ENCODE results near the gene DNM3.

Gene DNM3

GRCh38 chr1:172254521-172255222 lies 413.4 kb downstream of the DNM3 start:
- no peak for DNase-seq

DNA sequence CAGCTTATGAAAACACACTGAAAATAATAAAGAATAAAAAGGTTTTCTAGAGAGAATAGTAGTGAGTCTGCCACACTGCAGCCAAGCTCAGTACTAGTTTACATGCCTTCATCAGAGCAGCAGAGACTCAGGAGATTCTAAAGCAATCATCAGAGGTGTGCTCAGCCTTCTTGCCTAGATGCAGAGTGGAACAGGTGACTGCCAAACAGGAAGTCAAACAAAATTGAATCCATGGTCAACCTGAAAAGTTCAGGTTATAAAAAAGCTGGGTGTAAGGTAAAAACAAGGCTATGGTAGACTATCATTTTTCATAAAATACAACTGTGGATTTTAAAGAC lies 413.9 kb downstream of the DNM3 start:
- no peak for DNase-seq

GRCh38 chr1:172265905-172266304 lies 424.6 kb downstream of the DNM3 start:
- DNase-seq = no peak

GRCh38 chr1:172266528-172267174 lies 425.4 kb downstream of the DNM3 start:
- DNase-seq = no peak

DNA sequence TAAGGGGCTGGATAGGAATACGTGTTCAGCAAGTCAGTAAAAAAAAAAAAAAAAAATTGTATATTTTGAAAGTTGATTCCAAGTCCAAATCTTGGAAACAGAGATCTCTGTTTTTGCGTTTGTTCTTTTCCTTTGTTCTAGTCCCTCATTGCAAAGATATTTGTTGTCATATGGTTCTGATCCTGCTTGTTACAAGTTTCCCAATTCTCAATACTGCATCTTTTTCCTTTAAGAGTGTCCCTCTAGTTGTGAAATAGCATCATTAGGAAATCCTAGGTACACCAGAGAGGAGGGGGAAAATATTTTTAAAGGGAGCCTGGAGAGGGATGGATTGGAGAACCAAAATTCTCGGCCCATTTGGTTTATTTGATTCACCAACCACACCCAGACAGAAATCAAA lies 426.9 kb downstream of the DNM3 start:
- DNase-seq = no peak

- no peak for DNase-seq
Observed at GRCh38 chr1:172269084-172269483, 427.8 kb downstream of the DNM3 start.

GRCh38 chr1:172269644-172270043 lies 428.3 kb downstream of the DNM3 start:
- no peak for DNase-seq

GRCh38 chr1:172270605-172271004 lies 429.3 kb downstream of the DNM3 start:
- no peak for DNase-seq

DNA sequence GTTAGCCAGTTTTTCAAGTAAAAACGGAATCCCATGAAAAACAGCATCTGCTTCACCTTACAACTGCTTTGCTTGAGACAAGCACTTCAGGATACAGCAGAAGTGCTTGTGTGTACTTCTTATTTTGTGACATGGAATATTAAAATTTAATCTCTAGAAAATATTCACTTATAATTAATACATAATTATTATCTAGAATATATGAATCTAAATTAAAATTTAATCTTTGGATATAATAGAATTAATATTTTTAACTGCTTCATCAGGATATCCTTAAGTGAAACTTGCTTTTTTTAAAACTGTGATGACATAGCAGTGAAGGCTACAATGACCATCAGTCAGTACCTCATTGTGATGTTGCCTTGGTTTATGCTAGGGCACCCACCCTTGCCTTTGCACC lies 430.8 kb downstream of the DNM3 start:
- no peak for DNase-seq

DNA sequence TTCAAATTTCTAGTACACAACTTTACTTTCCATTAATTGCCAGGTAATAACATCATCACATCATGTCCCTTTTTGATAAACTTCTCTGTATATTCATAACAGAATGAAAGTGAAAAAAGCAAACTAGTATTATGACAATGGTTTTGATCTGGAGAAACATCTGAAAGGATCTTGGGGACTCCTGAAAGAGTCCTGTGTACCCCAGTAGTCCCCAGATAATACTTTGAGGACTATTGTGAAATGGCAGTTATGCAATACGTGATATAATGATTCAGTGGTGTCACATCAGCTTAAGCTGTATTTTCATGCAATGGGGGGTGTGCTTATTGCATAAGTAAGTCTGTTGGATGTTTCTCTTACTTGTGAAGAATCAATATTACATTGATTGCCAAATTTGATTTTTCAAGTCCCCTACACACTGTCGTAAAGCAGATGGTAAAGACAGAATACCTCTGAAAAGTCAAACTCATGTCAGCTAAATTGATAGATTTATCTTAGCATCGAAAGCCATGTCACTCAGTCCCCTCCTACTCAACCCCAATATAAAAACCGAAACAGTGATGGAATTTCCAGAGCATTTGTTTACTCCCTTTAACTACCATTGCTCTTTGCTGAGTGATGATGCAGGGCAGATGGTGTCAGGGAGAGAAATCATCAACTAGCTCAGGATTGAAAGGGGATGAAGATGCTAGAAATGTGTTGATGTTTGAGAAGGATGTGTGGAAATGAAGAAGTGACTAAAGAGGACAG lies 432.5 kb downstream of the DNM3 start:
- no peak for DNase-seq

DNA sequence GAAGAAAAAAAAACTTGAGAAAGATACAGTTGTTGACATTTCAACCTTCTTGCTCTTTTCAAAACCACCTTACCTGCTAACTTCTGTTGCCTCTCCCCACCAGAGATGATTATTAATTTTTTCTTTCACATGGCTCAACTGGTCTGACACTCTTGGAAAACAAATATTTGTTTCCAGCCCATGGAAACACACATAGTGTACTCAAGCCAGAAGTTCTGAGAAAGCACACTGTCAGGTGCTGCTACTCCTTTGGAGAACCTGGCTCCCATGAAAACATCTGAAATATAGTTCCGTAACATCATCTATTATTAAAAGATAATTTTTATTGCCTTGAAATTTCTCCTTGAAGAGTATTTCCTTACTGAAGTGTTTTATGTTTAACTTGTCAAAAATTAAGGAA lies 434.2 kb downstream of the DNM3 start:
- no peak for DNase-seq

- DNase-seq = no peak
Observed at GRCh38 chr1:172276120-172276818, 435.0 kb downstream of the DNM3 start.

- DNase-seq = no peak
Observed at GRCh38 chr1:172277275-172277674, 436.0 kb downstream of the DNM3 start.

- no peak for DNase-seq
Observed at GRCh38 chr1:172277989-172278388, 436.7 kb downstream of the DNM3 start.

DNA sequence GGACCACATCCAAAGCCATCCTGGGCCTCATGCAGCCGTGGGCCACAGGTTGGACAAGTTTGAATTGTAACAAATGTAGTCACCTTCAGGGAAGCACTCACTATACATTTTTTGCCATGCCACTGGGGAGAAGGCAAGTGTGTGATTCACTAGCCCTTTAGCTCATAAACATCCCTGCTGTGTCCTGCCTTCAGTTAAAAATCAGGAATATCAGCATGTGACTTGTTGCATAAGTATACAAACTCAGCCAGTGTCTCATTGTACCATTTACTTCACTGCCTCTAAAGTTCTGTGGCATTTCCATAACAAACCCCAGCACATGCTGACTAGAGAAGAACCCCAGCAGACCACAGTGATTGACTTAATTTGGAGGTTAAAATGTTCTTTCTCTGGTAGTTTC lies 437.2 kb downstream of the DNM3 start:
- no peak for DNase-seq

DNA sequence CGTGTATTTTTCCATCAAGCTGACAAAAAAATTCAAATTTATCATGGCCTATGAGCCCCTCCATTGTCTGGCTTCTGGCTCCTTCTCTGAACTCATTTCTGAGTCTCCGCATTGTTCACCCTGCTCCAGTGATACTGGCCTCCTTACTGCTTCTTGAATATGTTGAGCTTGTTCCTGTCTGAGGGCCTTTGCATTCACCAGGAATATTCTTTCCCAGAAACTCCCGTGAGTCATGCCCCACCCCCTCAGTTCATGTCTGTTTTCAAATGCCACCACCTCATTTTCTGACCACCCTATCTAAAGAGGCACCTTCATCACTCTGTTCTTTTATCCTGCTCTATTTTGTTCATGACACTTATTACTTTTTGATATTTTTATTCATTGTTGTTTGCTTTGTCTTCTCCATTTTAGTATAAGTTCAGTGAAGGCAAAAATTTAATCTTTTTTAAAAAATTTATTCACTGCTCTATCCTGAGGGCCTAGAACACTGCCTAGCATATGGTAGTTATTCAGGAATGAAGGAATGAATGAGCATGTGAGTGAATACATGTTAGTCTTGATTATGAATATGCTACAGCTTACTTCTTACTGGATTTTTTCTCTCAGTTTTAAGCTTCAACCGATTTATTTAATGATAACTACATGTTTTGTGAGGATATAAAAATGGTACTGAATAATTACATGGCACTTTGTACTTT lies 438.8 kb downstream of the DNM3 start:
- DNase-seq = no peak

DNA sequence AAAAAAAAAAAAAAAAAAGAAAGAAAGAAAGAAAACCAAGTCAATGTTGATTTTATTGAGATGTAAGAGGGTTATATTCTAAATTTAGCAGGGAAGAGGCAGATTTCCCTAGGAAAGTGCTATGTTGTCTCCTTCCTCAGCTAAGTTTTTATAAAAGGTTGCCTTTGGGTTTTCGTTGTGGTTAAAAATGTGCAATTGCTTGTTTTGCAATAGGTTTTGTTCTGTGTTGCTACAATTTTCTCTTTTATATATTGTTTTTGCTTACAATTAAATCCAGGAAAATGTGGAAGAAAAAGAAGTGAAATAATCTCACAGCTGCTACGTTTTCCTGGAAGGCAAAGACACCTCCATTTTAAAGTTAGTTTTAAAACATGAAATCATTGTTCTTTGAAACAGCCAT lies 442.5 kb downstream of the DNM3 start:
- no peak for DNase-seq

DNA sequence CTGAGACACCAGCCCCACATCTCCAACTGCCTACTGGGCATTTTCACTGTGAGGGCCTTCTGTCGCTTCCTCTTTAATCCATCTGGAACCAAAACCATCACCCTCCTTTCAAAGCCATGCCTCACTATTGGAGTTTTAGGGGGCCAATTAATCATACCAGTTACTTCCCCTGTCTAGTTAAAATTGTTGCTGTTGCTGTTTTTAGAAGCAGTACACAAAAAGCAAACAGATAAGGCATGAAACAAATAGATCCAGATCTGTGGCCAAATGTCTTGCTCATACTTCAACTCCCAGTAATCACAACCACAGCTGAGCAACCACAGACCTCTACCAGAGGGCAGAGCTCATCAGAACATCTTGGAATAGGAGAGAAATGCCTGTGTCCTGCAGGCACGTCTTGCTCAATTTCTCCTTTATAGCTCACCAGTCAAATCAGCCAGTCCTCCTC lies 445.4 kb downstream of the DNM3 start:
- peak; percentile 88 for DNase-seq

- no peak for DNase-seq
Observed at GRCh38 chr1:172287208-172287607, 445.9 kb downstream of the DNM3 start.

- DNase-seq = no peak
Observed at GRCh38 chr1:172288581-172288980, 447.3 kb downstream of the DNM3 start.

DNA sequence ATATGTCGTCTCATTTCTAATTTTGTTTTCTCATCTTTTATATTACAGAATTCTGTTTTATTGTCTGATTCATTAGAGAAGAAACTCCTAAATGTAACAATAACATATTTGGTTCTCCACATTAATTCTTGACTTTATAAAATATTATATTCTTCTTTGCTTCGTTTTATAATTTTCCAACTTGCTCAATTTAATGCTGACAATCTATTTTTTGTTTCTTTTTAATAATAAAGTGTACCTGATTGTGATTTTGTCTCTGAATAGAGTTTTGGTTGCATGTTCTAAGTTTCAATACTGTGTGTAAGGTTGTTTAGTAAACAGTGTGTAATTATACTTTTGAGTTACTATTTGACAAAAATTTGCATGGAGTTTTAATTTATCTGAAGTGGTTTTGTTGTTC lies 448.1 kb downstream of the DNM3 start:
- no peak for DNase-seq

DNA sequence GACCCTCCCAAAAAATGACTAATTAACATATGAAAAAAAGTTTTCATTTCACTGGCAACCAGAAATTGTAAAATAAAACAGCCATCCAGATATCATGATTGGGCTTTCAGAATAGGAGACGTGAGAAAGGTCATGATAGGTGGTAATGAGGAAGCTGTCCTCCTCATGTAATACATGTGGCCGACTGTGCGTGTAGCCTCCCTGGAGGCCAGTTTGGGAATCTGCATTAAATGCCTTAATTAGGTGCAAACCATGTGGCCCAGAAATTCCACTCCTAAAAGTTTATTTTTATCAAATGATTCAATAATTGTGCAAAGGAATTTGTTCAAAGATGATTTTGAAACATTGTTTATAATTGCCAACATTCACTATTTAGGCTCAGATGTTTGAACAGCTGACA lies 451.5 kb downstream of the DNM3 start:
- DNase-seq = no peak

DNA sequence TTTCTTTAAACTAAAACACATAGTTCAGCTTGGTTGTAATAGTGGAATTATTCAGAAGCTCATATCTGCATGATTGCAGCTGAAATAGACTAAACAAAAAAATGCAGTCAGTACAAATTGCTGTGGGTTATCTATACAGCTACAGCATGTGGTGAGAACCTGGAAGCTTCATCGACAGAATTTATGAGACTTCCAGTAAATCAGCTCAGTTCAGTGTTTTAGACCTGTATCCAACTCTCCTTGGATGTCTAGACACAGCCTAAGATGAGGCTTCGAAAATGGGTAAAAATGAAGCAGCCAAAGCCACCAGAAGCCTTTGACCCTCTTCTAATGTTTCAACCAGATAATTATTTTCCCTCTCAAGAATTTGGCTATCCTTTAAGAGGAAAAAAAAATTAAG lies 452.1 kb downstream of the DNM3 start:
- no peak for DNase-seq

All from GOT3 (cell line).